Stimulated activated CD8-positive, alpha-beta memory T cell treated with anti-CD3 and anti-CD28 coated beads, Interleukin-2, amount 100 ng/mL, for 1 hour (primary cell): Measurements from ENCODE around the gene BFSP1.

Experiments
- DNase-seq, 2 donors: peaks; one replicate each; pipeline ENCODE4 v3.0.0-alpha.2; 2020; ENCODE audit warnings: low read depth in 2 of 2

The BFSP1 gene

DNA sequence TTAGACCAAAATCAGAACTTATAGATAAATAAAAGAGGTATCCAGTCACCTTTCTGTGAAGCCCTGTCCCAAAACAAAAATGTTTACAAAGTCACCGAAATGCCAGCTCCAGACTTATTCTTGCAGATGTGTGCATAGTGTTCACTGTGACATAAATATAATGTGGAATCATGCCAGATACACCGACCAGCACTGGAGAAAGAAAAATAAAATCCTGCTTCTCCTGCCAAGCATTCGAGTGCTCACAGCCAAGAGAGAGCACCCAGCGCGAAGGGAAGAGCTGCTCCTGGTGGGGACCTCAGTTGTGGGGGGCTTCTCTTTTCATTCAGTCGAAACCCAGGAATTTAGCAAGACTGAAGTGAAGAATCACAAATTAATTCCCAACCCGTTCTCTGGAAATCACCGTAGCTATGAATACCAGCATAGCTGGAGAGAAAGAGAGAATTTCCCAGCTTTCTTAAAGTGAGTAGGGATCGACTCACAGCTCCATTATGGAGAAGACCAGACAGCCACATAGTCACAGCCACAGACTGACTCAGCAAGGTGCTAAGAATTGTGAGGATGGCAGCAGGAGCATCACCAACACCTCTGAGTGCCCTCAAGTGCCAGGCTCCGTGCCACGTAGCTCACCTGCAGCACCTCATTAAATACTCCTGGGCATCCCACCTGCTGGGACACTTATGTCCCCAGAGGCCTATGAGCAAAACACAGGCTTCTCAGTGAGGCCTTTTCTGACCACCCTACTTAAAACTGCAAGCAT, 33.2 kb downstream of the BFSP1 start:
- no peak for DNase-seq

DNA sequence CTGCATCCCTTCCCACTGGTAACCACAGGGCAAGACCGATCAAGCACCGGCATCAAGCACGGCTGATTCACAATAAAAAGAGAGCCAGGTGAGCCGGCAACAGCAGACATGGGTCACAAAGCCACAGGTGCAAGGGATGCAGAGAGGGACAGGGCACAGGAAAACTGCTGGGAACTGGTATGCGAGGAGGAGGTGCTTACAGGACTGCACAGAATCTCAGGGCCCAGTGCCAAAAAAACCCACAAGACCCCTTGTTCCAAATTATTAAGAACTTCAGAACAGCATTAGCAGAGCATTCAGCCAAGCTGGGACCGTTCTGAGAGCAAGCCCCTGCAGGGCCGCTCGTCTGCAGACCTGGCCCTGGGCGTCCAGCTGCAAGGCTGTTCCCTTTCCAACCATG, 35.4 kb downstream of the BFSP1 start:
- DNase-seq = no peak

DNA sequence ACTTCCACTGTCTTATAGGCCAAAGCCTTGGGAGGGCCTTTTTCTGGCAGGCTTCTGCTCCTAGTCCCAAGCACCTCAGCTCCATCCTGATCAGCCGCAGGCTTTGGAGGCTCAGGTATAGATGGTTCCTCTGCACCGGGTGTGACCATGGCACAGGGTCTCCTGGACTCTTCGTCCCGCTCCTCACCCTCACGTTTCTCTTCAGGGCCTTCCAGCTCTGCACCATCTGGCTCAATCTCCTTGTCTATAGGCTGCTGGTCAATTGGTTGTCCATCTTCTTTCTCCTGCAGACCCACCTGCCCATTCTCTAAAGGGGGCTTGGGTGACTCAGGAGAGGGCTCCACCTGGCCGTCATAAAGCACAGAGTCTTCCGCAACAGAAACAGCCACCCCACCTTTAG, 37.0 kb downstream of the BFSP1 start:
- no peak for DNase-seq

DNA sequence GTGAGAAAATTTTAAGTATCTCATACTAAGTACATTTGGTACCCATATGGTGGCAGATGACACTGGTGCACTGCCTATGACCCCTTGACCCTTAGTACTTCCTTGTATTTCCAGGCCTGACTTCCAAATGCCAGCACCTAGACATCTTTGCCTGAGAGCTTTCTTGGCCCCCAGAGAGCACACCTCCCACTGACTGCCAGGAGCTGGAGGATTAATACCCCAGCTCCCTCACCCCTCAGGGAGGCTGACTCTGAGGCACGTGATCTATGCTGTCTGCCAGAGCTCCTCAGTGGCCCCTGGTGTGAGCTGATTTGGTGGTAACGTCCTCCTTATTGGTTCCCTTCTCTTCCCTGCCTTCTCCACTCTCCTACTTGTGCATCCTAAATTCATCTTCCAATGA, 38.0 kb downstream of the BFSP1 start:
- DNase-seq = no peak

DNA sequence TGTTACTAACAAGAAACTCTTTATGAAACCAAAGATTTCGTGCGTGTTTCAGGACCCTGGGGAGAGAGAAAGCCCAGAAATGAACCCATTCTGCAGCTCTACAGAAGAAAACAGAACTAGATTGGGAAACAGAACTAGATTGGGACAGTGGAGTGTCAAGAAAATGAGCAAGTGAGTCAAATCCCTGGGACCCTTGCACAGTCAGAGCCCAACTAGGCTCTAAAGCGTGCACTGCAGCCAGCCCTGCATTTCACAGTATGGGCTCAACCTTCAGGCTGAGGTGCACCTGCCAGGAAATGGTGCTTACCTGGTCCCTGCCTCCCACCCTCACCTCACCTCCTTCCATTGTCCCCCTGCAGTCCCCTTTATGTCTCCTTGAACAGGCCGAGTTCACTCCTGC, 39.7 kb downstream of the BFSP1 start:
- DNase-seq = no peak

DNA sequence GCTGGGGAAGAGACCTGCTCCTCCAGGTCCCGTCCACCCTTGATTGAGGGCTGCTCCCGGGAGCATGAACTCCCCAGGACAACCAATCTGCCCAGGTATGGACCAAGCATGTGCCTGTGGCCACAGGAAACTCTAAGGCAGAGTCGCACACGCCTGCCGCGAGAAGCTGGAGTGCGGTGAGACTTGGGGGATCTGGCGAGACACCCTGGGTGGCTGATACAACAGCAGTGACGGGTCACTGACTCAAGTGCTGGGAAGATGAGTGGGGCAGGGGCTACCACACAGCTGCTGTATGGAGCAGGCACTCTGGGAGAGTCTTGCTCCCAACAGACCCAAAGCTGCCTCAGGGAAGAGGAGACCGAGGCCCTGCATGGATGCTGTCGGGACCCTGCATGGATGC, 40.1 kb downstream of the BFSP1 start:
- DNase-seq = no peak

DNA sequence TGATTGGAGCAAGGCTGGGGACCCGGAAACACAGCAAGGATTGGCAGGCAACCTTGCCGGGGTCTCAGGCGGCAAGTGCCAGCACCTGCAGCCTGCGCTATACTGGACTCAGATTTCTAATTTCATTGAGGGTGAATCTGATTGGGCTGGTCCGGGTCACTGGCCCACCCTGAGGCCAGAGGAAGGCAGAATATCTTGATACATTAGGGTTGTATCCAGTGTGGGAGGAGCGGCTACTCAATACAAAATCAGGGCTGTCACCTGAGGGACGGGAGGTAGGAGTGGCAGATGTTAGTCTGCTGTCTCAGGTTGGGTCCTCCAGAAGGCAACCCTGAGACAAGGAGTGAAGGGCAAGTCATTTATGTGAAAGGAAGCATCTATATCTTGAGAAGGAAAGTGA, 40.7 kb downstream of the BFSP1 start:
- no peak for DNase-seq

DNA sequence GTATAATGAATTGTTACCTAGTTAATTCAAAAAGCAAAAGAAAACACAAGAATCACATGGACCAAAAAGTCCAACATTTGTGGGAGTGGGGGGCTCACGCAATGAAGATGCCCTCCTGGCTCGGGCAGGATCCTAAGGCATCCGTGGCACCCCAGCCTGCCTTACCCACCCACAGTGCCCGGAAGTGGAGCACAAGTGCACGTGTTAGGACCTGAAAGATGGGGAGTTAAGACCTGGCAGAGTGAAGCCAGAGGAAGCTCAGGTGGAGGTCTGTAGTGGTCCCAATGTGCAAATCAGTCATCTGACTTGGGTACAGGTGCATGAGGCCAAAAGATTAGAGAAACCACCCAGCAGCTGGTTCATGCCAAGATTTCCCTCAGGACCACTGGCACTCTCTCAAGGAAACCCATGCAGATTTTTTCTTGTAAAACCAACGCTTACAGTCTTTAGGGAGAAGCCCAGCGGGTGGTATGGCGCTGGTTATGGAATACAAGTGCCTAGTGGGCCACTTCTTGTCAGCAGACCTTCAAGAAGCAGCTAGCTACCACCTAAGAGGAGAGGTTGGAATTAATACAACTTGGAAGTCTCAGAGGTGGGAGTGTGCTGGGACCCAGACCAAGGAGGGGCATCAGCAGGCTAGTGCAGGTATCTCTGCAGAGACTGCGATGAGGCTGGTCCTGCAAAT, 42.1 kb downstream of the BFSP1 start:
- no peak for DNase-seq

DNA sequence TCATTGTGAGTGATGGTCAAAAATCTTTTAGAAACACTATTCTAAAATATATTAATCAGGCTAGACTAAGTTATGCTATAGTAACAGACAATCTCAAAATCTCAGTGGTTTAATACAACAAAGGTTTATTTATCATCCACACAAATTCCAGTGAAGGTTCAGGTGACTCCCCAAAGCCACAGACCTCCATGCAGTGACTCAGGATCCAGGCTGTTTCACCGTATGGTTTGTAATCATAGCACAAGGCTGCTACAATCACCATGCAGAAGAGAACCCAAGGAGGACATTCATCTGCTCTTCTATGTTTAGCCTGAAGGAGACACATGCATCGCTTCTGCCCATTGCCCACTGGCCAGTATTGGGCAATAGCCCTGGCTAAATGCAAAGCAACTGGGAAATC, 46.2 kb downstream of the BFSP1 start:
- DNase-seq = no peak

DNA sequence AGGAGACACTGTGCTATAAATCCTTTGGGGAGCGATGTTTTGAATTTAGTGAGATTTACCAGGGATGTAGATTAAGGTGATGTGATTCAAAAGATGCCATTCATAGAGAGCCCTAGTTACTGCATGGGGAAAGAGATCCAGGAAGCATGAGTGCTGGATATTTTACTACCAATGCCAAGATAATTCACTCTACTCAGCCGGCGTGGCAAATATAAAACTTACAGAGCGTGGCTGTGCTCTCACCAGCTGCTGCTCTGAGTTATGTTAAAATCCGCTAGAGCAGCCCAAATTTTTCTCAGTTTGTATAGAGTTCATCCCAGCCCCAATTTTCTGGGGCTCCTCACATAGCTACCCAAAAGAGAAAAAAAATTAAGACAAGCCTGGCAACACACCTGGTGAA, 48.6 kb downstream of the BFSP1 start:
- DNase-seq = no peak

DNA sequence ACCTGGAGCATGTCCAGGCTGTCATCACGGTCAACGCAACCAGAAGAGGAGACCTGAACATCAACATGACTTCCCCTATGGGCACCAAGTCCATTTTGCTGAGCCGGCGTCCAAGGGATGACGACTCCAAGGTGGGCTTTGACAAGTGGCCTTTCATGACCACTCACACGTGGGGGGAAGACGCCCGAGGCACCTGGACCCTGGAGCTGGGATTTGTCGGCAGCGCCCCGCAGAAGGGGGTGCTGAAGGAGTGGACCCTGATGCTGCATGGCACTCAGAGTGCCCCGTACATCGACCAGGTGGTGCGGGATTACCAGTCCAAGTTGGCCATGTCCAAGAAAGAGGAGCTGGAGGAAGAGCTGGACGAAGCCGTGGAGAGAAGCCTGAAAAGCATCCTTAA, 49.5 kb downstream of the BFSP1 start:
- DNase-seq = no peak

DNA sequence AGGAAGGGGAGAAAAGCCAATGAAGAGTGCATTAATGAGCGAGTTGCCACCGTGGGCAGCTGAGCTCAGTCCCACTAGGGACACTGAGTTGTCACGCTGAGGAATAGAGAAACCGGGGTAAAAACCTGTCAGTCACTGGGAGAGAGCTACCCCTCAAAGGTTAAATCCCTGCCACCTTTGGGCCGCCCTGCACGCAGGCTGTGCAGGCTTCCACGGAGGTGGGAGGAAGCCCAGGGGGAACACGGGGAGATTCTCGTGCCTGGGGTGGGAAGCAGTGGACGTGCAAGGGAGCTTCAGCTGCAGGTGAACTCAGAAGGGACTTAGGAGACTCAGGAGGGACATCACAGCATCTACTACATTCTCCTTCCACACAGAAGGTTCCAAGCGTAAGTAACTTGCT, 50.5 kb downstream of the BFSP1 start:
- no peak for DNase-seq

DNA sequence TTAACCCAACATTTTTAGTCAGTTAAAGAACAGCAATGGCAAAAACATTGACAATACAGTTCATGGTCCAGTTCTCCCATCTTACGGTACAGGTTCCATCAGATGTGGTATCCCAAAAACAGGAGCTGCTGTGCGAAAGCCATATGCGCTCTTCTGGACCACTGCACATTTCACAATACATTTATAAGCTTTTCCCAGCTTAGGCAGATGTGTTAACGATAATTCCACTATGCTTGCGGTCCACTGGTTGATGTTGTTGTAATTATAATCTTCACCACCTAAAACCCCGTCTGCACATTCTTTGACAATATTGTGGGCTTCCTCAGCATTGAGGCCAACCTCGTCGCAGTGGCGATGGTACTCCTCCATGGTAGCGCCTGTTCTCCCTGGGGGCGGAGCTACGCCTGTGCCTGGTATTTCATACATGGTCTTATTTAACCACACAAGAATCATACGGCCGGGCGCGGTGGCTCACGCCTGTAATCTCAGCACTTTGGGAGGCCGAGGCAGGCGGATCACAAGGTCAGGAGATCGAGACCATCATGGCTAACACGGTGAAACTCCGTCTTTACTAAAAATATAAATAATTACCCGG, 52.0 kb downstream of the BFSP1 start:
- no peak for DNase-seq

DNA sequence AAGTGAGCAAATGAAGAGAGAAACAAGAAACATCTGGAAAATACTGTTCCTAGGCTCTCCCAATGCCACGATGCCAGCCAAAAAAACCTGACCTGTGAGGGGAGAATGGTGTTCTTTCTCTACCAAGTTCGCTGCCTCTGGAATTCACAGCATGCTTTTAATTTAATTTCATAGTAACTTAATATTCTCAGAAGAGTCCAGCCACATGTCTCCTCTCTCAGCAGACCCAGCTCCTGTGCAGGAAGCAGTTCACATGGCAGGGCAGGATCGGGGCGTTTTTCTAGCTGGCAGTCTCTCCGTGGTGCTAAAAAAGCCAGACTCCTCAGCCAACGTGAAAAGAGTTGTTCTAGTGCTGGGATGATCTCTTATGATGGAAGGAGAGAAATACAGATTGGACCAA, 57.5 kb downstream of the BFSP1 start:
- DNase-seq = no peak

DNA sequence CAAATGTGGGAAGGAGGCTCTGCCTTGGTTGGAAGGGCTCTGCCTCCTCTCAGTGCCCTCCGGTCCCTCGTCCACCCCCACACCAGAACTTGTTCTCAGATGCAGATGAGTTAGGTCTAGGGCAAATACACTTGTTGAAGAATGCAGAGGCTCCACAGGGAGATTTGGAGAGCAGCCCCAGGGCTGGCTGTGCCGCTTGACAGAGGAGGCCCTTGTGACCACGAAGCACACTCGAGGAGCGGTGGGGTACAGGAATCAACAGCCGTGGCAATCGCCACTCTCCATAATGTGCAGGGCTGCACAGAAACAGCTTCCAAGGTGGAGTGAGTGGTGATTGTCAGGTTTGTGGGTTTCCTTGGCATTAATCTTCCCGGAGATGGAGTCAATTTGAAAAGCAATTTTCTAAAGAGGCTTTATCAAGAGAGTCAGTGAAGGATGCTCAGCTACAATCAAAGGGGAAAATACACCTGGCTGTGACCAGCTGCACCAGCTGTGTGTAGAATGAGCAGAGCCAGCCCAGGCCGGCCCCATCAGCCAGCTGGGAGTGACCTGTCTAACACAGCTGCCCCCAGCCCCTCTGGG, 59.5 kb downstream of the BFSP1 start:
- no peak for DNase-seq

DNA sequence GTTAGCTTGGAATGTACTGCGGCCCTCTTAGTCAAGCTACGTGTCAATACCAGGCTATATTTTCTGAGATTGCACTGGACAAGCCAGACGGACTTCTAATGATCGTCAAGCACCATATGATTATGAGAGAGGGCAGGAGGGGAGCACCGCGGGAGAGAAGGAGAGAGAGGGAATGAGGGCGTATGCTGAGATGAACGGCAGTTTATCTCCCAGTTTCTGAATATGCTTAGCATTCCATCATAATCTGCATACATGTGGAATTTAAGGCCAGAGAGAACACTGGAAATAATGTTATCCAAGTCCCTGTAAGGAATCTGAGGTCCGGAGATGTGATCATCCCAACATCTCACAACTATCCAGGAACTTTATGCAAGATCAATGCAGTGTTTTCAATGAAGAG, 60.2 kb downstream of the BFSP1 start:
- no peak for DNase-seq

DNA sequence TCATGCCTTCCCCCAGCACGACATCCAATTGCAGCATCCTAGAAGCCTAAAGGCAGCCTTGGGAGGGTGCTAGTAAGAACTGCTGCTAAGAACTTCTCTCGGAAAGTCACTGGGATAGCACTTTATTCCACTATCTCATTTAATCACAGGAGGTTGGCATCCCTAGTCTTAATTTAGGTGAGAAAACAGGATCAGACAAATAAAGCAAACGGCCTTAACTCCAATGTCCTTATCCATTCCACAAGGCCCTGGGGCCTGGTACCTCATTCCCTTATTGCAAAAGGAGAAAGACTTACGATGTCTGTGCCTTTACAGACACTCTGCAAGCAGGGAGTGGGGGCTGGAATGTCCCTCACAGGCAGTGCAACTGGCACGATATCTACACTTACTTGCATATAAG, 60.7 kb downstream of the BFSP1 start:
- DNase-seq = no peak

DNA sequence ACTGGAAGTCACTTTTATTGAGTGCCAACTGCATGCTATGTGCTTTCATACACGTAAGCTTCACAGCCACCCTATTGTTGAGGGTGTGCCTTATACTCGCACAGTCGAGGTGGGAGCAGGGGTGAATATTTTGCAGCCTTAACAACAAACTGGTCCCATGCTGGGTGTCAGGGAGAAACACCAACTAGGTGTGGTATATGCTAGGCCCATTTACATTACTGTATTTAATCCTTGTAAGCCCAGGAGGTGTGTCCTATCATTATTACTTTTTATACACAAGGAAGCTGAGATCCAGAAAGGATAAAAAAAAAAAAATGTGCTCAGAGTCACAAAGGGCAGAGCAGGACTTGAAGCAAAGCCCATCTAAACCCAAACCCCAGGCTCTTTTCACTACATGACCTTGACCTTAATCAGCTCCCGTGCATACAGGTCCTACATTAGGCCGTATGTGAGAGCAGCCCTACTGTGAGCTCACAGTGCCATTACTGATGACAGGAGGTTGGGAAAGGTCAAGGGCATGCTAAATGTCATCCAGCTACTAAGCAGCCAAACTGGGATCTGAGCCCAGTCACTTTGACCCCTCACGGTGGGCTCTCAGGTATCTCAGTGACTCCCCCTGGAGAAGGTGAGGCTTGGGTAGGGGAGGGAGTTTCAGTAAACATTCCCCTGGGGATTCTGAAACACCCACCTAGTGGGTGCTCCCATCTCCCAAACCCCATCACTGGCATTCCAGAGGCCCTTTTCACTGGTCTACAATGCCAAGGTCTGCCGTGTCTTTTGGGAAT, 61.7 kb downstream of the BFSP1 start:
- DNase-seq = no peak

DNA sequence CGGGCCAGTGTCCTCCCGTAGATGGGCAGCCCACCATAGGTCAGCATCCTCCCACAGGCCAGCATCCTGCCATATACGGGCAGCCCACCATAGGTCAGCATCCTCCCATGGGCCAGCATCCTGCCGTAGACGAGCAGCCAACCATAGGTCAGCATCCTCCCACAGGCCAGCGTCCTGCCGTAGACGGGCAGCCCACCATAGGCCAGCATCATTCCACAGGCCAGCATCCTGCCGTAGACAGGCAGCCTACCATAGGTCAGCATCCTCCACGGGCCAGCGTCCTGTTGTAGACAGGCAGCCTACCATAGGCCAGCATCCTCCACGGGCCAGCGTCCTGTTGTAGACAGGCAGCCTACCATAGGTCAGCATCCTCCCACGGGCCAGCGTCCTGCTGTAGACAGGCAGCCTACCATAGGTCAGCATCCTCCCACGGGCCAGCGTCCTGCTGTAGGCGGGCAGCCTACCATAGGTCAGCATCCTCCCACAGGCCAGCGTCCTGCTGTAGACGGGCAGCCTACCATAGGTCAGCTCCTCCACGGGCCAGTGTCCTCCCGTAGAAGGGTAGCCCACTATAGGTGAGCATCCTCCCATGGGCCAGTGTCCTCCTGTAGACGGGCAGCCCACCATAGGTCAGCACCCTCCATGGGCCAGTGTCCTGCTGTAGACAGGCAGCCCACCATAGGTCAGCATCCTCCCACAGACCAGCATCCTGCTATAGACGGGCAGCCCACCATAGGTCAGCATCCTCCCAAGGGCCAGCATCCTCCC, 62.9 kb downstream of the BFSP1 start:
- no peak for DNase-seq

DNA sequence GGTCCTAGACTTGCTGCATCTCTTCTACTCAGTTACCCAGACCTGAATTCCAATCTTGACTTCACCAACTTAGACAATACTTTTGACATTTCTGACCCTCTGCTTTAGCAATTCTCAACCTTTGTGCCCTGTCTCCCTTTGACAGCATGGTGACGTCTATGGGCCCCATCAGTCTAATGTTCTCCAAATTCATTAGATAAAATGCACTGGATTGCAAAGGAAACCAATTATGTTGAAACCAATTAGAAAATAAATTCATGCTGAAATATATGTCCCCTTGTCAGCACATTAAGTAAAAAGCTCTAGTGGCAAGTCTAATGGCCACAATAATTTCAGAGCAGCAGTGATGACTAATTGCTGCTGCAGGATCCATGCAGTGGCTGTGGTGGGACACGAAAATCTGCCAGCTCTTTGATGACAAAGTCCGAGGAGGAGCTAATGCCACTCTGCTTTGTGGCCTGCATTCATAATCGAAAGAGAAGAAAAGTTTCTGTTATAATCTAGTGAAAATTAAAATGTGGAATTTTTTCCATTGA, 64.0 kb downstream of the BFSP1 start:
- no peak for DNase-seq

DNA sequence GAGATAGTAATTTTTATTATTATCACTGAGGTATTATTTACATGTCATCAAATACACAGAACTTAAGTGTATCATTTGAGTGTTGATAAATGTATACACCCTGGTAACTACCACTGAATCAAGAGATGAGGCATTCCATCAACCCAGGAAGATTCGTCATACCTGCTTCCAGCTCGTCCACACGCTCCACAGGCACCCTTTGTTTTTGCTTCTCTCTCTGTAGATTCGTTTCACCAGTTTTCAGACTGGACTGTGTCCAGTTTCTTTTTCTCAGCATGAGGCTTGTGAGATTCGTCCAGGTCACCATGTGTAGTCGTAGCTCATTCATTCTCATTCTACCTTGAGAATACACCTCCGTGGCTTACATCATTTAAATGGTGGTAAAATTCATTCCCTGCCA, 64.5 kb downstream of the BFSP1 start:
- no peak for DNase-seq
